HG02678 (cell line): ENCODE measurements around the gene CDH6.

ENCODE experiments used
- ATAC-seq: cut with Tn5 transposase; IDR thresholded peaks from one replicate; pipeline ENCODE4 v1.9.1; 2021; ENCODE audit warnings: mild to moderate bottlenecking, moderate library complexity; ENCODE audit not compliant: unreplicated experiment

The CDH6 gene

GRCh38 chr5:31244921-31245320, 51.4 kb downstream of the CDH6 start:
- ATAC-seq = no peak

GRCh38 chr5:31247381-31247780, 53.9 kb downstream of the CDH6 start:
- no peak for ATAC-seq

- ATAC-seq = no peak
These were observed 56.7 kb downstream of the CDH6 start for GRCh38 chr5:31250201-31250600.

DNA sequence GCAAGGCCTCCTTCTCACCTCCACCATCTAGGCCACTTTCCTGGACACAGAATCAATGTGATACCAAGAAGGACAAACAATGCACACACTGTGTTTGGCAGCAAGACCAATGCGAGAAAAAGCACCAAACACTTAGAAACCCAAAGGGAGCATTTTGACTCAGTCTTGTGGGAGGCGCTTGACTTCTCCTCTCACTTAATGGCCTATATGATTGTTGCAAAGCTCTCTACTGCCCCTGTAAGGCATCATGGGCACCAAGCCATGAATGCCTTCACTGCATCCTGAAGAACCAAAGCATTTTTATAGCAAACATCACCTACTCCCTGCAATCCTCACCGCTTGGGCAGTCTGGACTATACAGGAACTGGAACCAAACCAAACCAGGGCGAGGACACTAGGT, 57.5 kb downstream of the CDH6 start:
- ATAC-seq = no peak

- ATAC-seq = no peak
These were observed 61.6 kb downstream of the CDH6 start for GRCh38 chr5:31255041-31255440.

DNA sequence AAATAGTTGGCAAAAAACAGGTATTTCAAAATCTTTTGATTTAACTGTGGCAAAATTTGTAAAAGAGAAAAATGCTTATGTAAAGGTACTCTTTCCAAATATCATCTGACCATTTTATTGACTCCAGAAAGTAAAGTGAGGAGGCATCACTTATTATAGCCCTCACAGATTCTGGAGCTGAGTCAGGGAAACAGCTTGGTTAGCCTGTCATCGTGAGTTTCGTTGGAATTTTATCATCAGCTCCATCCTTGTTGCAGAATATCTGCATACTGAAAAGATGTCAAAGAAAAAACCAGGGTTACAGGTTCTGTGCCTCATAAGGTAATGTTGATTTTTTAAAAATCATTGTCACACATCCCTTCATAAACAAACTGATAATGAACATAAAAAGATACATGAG, 74.8 kb downstream of the CDH6 start:
- ATAC-seq = no peak

DNA sequence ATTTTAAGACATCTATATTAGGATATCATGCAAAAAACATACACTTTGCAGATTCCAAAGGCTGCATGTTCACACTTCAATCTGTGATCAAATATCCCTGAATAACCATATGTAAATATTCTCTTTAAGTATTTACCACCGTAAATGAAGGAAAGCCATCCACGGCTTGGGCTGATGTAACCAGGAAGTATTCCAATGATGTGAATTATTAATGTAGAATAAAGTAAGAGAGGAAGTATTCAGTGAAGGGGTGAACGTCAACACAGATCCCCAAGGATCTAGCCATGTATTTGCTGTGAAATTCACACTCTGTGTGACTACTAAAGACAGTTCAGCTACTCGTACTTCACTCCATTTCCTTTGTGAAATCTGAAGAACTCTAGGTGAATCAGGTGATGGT, 75.2 kb downstream of the CDH6 start:
- ATAC-seq = no peak

DNA sequence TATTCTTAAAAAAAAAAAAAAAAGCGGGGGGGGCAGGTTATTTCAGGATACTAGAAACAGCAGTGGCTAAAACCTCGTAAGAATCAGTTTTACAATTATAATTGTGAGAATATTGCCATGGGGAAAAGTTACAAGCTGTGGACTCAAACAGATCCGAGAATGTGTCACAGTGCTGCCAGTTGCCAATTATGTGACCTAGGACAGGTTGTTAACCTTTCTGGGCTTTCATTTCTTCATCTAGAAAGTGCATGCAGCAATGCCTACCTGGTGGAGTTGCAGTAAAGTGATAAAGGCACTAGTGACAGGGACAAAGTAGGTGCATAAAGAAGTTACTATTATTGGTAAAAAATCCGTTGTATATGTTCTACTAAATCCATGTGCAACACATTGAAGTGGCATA, 75.8 kb downstream of the CDH6 start:
- ATAC-seq = no peak

GRCh38 chr5:31270396-31270795, 76.9 kb downstream of the CDH6 start:
- ATAC-seq = no peak

GRCh38 chr5:31271567-31271966, 78.1 kb downstream of the CDH6 start:
- ATAC-seq = no peak

DNA sequence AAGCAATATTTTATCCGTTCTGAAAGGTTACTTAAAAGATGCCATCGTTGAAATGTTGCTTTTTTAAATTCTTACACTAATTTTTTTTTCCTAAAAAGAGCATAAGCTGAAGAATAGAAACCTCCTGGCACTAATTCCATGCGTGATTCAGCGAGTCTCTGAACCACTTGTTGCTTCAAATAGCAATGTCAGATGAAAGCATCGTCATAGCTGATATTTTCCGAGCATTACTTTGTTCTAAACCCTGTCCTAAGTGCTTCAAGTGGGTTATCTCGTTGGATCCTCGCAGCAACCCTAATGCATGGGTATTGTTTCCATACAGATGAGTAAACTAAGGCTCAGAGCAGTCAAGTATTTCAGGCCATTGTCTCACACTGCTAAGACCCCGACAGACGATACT, 79.7 kb downstream of the CDH6 start:
- ATAC-seq = no peak

GRCh38 chr5:31273631-31274378, 80.3 kb downstream of the CDH6 start:
- ATAC-seq = peak; percentile 74

DNA sequence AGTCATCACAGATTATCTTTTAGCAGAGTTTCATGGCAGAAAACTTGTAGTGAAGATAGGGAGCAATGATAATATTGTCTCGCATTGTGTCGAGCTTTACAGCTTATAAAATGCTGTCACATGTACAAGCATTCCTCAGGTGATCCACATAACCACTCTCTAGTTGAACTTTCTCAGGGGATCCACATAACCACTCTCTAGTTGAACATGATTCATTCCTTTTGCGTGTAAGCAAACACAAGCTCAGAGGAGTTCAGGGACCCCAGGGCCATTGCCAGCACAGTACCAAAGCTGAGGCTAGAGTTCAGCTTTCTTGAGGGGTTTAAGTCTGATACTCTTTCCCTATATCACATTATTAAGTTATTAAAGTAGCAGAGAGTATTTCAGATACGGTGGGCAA, 86.7 kb downstream of the CDH6 start:
- no peak for ATAC-seq

DNA sequence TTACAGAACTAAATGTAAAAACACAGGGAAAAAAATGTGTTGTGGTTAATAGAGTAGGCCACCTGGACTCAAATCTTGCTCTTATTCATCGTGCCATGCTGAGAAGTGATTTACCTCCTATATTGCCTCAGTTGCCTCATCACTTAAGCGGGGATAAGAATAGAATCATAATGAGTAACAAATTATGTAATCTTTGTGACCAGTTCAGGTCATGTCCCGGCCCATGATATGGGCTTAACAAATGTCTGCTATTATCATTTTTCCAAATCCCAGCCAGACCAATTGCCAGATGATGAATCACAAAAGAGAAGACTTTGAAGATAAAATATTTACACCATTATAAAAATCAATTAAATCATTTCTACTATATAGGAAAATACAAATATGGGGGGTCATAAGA, 89.8 kb downstream of the CDH6 start:
- ATAC-seq = no peak

DNA sequence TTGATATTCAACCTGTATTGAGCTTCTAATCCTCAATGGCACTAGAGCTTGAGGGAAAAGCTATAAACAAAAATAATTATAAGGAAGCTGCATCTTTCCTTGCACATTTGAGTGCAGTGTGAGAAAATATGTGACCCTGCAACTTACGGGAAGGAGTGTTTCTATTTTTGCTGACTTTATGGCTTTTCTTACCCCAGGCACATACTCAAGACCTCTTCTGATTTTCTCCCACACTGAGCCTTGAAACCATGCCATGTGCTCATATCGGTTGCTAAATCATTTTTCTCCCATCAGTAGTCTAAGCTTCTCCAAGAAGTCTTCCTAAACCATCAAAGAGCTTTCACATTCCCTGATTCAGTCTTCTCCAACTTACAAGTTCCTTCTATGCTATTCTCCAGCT, 91.5 kb downstream of the CDH6 start:
- no peak for ATAC-seq

DNA sequence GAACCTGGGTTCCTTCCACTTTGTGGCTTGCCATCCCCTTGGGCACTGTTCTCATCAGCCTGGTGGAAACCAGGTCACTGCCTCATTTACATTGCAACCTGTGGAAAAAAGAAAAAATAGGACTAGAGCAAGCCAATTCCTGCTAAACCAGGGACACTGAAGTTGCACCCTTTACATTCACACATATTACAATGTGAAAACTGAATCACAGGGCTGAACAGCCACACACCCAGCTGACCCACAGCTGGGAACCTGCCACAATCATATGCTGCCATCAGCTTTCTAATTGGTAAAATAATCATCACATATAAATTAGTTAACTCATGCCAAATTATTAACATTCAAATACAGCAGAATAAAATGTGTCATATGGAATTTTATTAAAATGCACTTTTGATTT, 94.5 kb downstream of the CDH6 start:
- no peak for ATAC-seq

DNA sequence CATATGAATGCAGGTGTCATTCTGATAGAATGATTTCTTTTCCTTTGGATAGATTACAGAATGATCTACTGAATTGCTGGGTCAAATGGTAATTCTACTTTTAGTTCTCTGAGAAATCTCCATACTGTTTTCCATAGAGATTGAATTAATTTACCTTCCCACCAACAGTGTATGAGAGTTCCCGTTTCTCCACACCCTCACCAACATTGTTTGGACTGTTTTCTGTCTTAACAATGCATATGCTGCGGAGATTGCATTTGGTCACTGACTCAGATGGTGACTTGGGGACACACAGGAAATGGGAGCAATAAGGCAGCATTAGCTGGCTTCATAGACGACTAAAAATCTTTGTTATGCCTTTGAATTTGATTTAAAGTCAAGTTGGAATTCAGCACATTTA, 95.9 kb downstream of the CDH6 start:
- ATAC-seq = no peak

DNA sequence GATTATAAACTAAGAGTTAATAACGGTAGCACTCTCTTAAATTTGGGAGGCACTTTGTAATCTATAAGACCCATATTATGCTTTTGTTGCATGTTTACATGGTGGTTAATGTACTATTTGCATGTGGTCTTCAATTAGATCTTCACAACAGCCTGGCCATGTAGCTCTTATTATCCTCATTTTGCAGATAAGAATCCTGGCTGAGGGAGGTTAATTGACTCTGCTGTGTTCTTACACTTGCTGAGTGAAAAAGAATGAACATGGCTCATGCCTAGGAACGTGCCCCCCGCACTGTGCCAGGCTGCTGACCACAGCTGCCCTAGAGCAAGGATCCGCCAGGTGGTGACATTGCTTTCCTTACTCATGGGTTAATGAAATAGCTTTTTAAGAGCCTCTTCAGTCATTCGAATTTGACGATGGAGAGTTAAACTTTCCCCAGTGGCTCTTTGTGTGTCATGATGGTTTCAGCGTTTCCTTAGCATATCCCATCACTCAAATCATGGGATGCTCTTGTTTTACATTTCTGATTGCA, 97.9 kb downstream of the CDH6 start:
- no peak for ATAC-seq

DNA sequence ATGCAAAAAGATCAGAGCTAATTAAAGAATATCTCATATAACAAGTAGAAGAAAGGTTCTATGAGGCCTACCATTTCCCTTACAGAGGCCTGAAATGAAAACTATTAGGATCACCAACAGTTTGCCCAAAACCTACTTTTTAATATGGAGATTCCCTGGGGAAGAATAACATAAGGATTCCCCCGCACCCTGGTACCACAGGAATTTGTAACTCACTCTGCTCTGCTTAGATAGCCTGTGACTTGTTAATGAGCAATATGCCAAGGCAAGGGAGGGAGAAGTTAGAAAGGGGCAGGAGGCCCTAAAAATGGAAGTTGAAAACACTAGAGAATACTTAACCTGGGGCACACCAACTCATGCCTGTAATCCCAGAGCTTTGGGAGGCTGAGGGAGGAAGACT, 107.0 kb downstream of the CDH6 start:
- ATAC-seq = no peak

- no peak for ATAC-seq
These were observed 108.3 kb downstream of the CDH6 start for GRCh38 chr5:31301833-31302232.

DNA sequence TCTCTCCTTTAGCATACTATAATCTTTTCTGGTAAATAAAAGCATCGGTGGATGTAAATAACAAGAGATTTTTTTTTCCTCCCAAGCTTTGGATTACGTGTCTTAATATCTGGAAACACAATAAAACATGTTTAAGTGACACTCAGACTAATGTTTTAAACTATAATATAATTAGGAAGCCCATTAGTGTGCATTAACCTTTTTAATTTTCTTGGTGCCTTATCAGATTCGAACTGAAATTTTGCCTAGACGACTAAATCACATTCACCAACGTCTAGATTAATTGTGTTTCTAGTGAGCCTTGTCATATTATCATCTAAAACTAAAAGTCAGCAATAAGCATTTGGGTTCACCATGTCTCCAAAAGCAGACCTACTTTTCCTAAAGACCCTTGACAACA, 110.2 kb downstream of the CDH6 start:
- no peak for ATAC-seq

DNA sequence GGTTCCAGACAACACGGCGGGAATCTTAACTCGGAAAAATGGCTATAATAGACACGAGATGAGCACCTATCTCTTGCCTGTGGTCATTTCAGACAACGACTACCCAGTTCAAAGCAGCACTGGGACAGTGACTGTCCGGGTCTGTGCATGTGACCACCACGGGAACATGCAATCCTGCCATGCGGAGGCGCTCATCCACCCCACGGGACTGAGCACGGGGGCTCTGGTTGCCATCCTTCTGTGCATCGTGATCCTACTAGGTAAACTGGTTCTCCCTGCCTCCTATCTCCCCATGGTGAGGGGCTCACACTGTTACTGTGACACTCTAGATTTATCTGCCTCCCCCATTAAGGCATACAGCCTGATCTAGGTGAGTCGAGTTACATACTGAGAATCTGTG, 124.2 kb downstream of the CDH6 start:
- ATAC-seq = no peak

DNA sequence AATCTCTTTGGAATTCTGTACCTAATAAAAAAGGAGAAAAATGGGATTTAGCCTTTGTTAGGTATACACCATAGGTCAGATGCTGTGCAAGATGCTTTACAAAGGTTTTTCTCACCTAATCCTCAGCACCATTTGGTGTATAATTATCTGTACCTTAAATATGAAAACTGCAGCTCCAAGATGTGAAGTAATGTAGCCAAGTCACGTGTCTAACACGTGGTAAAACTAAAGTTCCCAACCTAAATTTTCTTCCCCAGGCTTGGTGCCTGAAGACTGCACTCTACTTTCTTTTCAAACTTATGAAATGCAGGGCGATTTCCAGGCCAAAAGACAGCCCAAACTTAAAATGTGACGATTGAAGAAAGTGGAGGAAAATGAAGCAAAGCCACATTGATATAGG, 125.8 kb downstream of the CDH6 start:
- no peak for ATAC-seq
